GM19455 (cell line): ENCODE measurements around the gene SLC28A1.
"Not testable (repeated sequence)": the region's sequence is repeated elsewhere in the genome, so short reads cannot be mapped to it uniquely, and the experiment has no call there.

Experiments used
- ATAC-seq: cut with Tn5 transposase; IDR thresholded peaks from one replicate; pipeline ENCODE4 v1.9.1; 2021; ENCODE audit not compliant: unreplicated experiment

Gene SLC28A1

DNA sequence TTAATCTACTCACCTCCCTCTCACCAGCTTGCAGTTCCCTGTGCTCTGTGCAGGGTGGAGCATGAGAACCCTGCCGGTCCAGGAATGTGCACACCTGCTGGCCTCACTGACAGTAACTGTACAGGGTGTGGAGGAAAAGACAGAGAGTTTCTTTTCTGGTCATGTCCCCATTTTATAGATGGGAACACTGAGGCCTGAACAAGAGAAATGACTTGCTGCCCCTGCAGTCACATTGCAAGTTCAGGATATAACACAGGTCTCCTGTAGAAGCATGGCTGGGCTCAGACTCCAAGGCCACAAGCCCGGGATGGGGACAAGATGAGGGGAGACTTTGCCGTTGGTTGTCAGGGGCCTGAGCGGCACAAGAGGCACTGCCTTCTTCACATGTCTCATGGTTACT lies 23.3 kb downstream of the SLC28A1 start:
- ATAC-seq = no peak

DNA sequence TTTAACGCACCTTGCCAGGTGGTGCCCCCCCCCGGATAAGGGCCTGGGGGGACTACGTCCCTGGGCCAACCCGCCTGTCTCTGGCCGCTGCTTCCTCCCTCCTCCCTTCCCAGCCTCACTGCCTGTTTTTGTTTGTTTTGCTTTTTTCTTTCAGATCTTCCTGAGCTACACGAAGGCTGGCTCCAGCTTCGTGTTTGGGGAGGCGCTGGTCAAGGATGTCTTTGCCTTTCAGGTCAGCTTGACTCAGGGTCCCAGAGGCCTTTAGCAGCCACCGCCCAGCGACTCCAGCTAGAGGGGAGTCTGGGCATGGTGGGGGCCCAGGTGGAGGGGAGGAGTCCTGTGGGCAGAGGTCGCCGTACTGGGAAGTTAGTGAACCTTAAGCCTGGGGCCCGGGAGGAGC lies 24.1 kb downstream of the SLC28A1 start:
- ATAC-seq = no peak

DNA sequence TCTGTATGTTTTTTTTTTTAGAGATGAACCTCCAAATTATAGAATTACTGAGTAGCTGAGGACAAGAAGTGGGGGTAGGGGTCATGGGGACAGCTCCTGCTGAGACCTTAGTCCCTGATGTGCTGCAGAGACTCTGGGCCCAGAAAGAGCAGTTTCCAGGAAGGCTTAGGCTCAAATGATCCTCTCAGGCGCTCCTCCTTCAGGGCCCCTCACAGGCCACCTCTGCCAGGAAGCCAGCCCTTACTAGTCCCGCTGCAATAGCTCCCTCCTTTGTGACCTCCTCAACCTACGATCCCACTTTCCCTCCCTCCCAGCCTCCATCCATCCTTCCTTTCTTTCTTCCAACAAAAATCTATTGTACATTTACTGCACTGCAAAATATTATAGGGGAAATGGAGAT lies 24.6 kb downstream of the SLC28A1 start:
- ATAC-seq = no peak

DNA sequence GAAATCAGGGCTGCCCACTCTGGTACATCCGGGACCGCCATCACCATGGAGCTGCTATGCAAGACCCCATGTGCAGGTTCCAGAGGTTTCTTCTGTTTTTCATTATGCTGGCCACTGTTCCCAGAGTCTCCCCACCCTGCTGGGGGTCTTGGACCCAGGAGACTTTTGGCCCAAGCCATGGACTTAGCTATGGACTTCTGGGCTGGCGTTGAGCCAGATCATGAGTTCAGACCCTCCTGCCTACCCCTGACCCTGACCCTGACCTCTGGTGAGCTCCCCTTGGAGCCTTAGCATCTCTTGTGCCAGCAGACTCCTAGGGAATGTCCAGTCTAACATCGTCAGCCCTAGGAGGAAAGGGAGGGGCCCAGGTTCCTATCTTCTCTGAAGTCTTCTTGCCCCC lies 25.3 kb downstream of the SLC28A1 start:
- ATAC-seq = no peak

DNA sequence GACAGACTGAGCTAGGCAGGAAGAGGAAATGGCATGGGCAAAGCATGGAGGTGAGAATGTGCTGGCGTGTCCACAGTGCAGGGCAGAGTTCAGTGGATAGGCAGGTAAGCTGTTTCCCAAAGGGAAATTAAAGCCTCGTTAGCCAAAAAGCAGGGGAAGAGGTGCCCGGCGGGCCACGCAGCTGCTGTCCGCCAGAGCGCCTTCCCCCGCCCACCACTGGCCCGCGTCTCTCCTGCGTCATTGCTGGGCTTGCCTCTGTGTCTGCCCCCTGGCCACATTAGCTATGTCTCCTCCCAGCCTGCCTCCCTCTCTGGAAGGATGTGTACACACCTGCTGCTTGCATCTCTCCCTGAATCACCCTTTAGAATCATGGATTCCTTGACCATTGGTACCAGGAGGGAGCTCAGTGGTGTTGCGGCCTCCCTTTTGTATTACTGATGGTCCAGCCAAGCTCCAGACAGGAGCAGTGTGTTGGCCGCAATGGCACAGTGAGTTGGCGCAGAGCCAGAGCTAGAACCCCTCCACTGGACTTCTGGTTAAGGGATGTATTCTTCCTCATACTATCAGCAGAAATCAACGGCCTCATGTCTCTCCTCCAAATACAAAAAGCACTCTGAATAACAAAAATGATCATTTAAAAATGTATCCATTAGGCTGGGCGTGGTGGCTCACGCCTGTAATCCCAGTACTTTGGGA lies 26.6 kb downstream of the SLC28A1 start:
- ATAC-seq = no peak

DNA sequence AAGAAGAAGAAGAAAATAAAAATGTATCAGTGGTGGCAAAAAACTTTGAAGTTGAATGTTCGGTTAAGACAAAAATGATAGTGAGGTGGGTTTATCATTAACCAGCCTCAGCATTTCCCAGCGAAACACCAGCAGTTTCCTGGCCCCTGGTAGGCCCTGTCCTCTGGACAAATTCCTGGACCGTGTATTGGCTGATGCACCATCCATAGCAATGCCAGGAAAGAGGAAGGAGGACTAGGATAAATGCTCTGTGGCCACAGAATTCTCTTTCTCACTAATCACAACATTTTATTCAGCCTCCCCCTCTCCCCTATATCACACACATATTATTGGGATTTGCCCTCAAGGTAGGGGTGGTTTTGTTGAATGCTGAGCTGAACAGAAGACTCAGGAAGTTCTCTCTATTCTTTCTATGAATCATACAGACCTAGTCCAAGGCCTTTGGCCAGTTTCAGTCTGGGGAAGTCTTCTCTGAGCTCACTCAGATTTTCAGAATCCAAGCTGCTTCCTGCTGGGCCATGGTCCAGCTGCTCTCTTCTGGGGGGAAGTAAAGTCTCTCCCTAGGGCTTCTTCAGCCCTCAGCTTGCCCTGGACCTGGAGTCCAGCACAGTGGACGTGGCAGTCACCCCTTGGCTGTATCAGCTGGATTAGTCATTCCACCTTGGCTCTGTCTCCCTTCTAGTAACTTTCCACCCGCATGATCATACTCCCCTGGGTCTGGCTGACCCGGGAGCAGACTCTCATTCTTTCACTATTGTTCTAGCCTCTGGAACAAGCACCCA lies 27.6 kb downstream of the SLC28A1 start:
- ATAC-seq = no peak

DNA sequence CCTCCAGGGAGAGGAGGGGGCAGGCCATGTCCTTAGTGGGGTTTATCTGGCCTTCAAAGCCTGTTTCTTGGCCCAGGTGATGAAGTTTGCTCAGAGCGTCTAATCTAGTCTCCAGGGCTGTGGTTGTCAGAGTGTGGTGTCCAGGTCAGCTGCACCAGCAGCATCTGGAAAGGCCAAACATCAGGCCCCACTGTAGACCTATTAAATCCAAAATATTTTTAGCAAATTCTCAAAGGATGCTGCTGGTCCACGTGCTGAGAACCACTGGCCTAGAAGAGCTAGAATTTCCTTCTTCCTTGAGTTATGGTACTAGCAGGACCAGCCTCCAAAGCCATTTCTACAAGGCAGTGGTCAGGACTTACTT lies 28.9 kb downstream of the SLC28A1 start:
- no peak for ATAC-seq

DNA sequence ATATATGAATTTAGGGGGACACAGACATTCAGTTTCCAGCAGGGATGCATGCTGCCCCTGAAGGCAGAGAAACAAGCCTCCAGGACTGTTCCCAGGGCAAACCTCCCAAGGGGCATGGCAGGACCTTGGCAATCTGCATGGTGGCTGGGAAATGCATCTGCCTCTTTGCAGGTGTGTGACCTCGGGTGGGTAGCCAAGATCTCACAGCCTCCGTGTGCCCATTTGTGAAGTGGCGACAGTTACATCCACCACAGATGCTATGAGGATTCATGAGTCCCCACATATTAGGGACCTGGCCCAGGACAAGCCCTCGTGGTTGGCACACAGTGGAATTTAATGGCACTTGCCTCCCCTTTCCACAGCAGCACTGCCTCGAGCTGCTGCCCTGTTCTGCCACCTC lies 29.9 kb downstream of the SLC28A1 start:
- no peak for ATAC-seq

DNA sequence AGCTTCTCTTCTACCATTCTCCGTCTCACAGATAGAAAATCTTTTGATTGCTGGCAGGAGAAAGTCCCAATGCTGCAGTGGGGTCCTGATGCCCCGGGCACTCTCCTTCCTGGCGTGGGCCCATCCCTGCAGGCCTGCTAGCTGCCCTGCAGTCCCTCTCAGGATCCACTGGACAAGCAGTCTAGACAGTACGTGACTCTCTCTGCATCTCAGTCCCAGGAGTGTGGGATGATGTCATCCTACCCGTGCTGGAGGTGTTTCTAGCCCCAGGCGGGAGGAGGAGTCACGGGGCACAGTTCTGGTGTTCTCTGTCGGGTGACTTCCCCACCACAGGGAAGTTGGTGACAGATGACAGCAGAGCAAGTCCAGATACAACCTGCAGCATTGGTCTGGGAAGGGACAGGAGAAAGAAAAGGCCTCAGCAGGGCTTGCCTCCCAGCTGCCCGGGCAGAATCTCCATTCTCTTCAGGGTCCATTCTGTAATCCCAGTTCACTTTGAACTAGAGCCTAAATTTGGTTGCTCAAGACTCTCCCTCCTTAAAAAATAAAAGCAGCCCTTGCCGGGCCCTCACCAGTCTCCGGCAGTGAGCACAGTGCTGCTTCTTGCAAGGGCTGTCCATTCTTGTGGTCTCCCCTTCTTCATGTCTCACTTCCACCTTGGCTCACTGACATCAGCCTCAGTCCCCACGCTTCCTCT lies 30.6 kb downstream of the SLC28A1 start:
- peak; percentile 91 for ATAC-seq

DNA sequence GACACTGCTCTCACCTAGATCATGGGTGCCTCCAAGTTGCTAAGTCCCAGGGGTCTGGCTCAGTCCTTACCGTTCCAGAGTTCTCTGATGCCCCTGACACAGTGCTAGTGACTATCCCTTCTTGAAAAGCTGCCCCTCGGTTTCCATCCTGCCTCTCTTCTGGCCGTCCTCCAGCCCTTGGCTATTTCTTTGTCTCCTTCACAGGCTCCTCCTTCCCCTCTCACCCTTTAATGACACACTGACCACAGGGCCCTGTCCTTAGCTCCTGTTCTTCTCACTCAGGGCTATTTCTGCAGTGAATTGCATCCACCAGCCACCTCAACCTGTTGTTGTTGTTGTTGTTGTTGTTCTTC lies 31.1 kb downstream of the SLC28A1 start:
- no peak for ATAC-seq

DNA sequence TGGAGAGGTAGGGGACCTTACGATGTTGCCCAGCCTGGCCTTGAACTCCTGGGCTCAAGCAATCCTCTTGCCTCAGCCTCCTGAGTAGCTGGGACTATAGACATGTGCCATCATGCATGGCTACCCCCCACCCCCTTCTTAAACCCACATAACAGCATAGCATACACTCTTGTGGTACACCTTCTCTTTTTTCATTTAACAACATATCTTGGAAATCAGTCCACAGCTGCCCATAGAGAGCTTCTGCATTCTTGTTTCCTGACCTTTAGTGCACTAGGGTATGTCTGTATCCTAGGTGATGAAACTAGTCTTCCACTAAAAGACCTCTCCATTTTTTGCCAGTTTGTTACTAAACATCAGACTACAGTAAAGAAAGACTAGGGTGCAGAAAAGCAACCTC lies 33.0 kb downstream of the SLC28A1 start:
- no peak for ATAC-seq

DNA sequence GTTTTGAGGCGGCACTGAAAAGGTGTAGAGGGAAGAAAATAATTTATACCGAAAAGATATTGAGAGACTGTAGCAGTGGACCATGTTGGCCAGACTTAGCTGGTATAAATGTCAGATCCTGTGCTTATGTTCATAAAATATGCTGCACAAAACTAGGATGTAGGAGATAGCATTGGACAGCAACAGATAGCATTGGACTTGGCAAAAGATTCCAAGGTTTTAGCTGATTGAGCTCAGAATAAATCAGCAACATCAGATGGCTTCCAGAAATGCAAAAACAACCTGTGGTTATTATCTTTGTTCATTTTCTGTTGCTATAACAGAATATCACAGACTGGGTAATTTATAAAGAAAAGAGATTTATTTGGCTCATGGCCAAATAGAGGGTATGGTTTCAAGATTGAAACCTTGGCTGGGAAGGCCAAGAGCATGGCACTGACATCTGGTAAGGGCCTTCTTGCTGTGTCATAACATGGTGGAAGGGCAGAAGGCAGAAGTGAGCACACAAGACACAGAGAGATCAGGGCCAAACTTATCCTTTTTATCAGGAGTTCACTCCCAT lies 34.7 kb downstream of the SLC28A1 start:
- no peak for ATAC-seq

DNA sequence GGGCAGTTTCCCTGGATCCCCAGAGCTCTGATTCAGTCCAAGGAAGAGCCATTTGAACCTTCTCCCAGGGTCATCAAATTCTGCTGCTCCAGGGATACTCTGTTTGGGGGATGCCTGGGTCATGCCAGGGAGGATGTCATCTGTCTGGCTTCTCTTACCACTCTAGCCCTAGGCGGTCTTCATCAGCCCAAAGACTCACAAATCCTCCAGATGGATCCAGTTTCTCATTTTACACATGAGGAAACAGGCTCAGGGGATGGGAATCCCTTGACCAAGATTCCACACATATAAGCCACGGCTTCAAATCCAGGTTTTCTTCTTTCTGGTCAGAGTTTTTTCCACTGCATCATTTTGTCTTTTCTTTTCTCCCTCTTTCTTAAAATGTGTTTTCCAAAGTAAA lies 36.7 kb downstream of the SLC28A1 start:
- ATAC-seq = no peak

DNA sequence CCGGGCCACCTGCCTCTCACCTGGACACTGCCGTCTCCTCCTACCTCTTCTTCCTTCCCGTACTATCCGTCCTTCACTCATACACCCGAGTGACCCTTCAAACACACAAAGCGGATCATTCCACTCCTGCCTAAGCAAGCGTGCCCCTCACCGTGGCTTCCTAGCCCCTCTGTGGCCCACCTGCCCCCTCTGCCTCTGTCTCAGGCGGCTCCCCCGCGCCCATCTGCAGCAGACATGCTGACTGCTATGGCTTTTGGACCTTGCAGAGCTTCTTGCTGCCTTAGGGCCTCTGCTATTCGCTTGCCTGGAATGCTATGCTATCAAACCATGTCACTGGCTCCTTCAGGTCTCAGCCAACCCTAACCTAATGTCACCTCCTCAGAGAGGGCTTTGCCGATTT lies 38.1 kb downstream of the SLC28A1 start:
- no peak for ATAC-seq

DNA sequence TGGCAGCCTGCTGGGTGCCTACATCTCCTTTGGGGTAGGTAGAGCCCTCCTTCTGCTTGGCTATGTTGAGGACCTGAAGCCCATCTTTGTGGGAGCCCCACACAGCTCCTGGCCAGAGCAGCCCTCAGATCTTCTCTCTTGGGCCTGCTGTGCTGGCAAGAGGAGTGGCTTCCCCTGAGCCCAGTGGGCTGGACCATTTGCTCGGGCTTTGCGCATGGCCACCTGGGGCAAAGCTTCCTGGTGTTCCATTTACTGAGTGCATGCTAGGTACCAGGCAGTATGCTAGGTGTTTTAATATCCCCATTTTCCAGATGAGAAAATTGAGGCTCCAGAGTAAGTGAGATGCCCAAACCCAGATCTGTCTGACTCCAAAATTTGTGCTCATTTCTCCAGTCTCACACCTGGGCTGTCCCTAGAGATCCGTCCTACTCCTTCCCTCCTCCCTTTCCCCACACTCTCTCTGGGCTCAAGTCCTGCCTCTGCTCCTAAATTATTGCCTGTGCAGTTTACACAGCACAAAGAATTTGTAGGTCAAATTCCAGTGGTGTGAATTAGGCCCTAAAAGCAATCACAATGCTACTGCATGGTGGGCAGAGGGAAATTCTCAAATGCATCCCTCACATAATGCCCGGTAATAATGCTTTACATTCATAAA lies 39.7 kb downstream of the SLC28A1 start:
- no peak for ATAC-seq

DNA sequence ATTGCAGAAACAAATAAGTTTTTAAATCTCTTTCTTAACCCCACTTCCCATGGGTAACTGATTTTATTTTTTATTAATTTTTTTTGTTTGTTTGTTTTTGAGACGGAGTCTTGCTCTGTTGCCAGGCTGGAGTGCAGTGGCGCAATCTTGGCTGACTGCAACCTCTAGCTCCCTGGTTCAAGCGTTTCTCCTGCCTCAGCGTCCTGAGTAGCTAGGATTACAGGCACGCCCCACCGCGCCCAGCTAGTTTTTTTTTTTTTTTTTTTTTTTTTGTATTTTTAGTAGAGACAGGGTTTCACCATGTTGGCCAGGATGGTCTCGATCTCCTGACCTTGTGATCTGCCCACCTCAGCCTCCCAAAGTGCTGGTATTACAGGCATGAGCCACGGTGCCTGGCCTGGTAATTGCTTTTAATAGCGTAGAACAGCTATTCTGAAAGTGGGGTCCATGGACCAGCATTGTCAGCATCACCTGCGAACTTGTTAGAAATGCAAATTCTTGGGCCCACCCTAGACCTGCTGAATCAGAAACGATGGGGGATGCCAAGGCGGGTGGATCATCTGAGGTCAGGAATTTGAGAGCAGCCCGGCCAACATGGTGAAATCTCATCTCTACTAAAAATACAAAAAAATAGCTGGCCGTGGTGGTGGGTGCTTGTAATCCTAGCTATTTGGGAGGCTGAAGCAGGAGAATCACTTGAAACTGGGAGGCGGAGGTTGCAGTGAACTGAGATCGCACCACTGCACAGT lies 40.5 kb downstream of the SLC28A1 start:
- ATAC-seq = not testable (repeated sequence)

DNA sequence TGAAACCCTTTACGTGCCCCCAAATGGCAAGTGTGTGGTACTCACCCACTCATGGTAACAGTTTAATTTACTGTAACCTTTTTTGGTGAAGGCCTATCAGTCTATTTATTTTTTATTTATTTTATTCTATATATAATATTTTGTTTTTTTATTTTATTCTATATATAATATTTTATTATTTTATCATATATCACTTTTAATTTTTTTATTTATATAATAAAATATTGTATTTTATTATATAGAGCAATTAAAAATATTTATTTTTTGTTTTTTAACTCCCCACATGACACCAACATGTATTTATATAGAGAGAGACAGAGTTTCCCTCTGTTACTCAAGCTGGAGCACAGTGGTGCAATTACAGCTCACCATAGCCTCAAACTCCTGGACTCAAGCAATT lies 41.4 kb downstream of the SLC28A1 start:
- no peak for ATAC-seq

DNA sequence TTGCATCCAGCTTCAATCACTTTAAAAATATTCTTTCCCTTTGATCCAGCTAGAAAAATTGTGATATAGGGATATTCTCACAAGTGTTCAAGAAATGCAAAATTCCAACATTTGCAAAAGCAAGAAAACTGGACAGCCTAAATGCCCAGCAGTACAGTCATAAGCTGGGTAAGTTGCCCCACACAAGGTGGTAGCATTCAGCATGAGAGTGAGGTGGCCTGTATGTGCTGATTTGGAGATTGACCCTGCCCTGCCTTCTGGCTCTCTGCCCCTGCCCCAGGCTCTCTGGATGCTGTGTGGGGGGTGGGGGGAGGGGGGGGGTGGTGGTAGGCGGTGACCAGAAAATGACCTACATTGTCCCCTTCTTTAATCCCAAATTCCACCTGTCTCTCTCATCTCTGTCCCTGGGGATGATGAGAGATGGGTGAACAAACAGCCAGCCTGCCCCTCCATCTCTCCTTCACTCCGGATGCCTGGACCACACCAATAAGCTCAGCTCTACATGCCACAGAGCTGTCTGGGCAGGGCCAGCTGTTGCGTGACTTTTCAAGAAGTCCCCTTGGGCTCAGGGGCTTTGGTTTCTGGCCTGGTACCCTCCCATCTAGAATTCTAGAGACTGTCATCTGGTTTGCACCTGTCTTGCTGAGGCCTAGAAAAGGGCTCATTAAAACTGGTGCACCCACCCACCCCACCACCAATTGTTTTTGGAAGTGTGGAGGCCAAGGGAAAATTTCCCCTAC lies 42.2 kb downstream of the SLC28A1 start:
- ATAC-seq = no peak

DNA sequence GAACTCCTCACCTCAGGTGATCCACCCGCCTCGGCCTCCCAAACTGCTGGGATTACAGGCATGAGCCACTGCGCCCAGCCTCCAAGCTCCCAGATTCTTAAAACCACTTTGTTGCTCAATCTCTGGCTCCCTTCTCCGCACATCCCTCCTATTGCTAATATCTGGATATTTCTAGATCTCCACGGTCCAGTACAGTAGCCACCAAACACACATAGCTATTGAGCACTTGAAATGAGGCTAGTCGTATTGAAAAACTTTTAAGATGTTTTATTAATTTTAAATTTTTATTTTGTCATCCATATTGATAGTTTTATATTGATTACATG lies 44.3 kb downstream of the SLC28A1 start:
- no peak for ATAC-seq
